Parathyroid adenoma (tissue), 2 donors: ENCODE measurements around the gene MYL5.

Source experiments
- H2AFZ ChIP-seq: fragments of 300-600 bp; sonication (generic); one replicate; pipeline ENCODE4 v1.7.0; 2017; ENCODE audit warnings: antibody characterized with exemption, mild to moderate bottlenecking
- H3K27ac ChIP-seq: fragments of 300-600 bp; sonication (generic); one replicate; pipeline ENCODE4 v1.7.0; 2017
- H3K27me3 ChIP-seq: fragments of 300-600 bp; sonication (generic); one replicate; pipeline ENCODE4 v1.7.0; 2017; ENCODE audit warnings: low read length; ENCODE audit not compliant: control insufficient read depth, insufficient read depth
- H3K36me3 ChIP-seq: fragments of 300-600 bp; sonication (generic); one replicate; pipeline ENCODE4 v1.7.0; 2017; ENCODE audit warnings: low read length; ENCODE audit not compliant: control insufficient read depth, insufficient read depth
- H3K4me1 ChIP-seq: fragments of 300-600 bp; sonication (generic); one replicate; pipeline ENCODE4 v1.7.0; 2017; ENCODE audit warnings: control low read depth
- H3K4me2 ChIP-seq: fragments of 300-600 bp; sonication (generic); one replicate; pipeline ENCODE4 v1.7.0; 2017; ENCODE audit warnings: low read length
- H3K4me3 ChIP-seq: fragments of 300-600 bp; sonication (generic); one replicate; pipeline ENCODE4 v1.7.0; 2017; ENCODE audit warnings: low read depth, low read length
- H3K79me2 ChIP-seq: fragments of 300-600 bp; sonication (generic); one replicate; pipeline ENCODE4 v1.7.0; 2017; ENCODE audit warnings: control low read depth
- H3K9ac ChIP-seq: fragments of 300-600 bp; sonication (generic); one replicate; pipeline ENCODE4 v1.7.0; 2017; ENCODE audit warnings: mild to moderate bottlenecking
- H3K9me3 ChIP-seq: fragments of 300-600 bp; sonication (generic); one replicate; pipeline ENCODE4 v1.7.0; 2017; ENCODE audit warnings: low read length; ENCODE audit not compliant: control insufficient read depth
- CTCF ChIP-seq: fragments of 300-600 bp; sonication (generic); IDR thresholded peaks from one replicate; pipeline ENCODE4 v1.7.0; 2017; ENCODE audit warnings: antibody characterized with exemption, mild to moderate bottlenecking
- donor health status: primary hyperparathyroidism.

MYL5 gene

DNA sequence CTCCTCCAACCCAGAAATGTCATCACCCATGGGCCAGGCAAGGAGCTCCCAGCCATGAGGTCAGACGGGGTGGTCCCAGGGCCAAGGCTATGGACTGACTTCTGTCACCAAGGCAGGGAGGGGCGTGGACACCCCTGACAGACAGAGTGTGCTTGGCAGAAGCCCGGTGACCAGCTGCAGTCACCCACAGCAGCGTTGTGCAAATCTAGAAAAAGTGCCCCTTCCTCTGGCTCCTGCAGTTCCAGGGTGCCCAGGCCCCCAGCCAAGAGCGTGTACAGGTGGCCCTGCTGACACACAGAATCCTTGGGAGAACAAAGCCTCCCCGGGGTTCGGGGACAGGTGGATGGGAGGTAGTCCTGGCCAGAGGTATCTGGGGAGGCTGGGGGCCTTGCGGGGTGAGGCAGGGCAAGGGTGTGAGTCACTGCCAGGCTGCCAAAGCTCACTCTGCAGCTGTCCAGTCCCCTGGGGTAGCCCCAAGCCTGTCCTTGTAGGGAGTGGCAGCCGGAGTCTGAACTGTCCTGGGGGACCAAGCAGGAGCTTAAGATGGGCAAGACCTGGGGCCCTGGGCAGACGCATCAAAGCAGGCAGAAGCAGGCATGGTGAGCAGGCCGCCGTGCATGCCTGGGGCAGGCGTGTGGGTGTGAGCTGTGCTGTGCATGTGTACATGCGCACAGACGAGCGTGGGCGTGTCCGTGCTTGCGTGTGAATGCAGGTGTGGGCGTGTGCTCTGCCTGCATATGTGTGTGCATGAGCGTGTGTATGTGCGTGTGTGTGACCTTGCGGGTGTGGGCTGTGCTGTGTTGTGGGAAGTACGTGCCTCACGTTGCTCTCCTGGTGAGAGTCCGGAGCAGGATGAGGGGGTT lies 3.3 kb downstream of the MYL5 start:
- no peak overlapping the region for H3K4me2 ChIP-seq
- no peaks in the 10 kb centered on the region for H3K36me3 ChIP-seq
- H3K9me3 ChIP-seq: no peaks in the 10 kb centered on the region
- H3K79me2 ChIP-seq: no peaks in the 10 kb centered on the region
- TF ChIP-seq CTCF: no peak
- H3K4me3 ChIP-seq: no peak overlapping the region
- no peak overlapping the region for H2AFZ ChIP-seq
- H3K27me3 ChIP-seq: no peaks in the 10 kb centered on the region
- H3K27ac ChIP-seq: no peak overlapping the region
- H3K9ac ChIP-seq: no peak overlapping the region
- peaks cover 5% of the 10 kb centered on the region for H3K4me1 ChIP-seq

DNA sequence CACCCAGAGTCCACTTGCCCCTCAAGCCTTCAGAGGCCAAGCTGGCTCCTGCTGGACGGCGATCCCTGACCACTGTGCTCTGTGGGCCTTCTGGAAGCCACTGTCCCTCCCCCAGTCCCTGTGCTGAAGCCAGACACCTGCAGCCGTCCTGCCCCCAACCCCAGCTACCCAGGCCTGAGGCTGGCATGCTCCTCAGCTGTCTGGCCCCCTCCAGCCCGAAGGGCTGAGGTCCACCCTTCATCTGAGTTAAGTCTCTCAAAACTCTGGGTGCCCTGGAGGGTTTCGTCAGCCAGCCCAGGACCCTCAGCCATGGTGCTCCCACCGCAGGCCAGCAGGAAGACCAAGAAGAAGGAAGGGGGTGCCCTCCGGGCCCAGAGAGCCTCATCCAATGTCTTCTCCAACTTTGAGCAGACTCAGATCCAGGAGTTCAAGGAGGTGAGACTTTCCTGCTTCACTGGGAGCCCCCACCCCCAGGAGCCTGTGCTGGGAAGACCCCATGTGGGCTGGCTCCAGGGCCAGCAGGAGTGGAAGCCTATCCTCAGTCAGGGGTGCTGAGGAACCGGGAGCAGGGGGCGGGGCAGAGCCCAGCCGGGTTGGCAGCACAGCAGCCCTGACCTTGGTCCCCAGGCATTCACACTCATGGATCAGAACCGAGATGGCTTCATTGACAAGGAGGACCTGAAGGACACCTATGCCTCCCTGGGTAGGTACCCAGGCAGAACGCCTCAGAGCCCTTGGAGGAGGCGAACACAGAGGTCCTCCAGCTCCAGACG lies 4.2 kb downstream of the MYL5 start:
- Histone ChIP-seq H2AFZ (no peak overlapping the region), H3K4me1 (peaks cover 3% of the 10 kb centered on the region), H3K79me2 (no peaks in the 10 kb centered on the region), H3K9ac (no peak overlapping the region), H3K4me3 (no peak overlapping the region), H3K9me3 (no peaks in the 10 kb centered on the region), H3K27me3 (no peaks in the 10 kb centered on the region), H3K27ac (no peak overlapping the region), H3K36me3 (no peaks in the 10 kb centered on the region), H3K4me2 (no peak overlapping the region)
- TF ChIP-seq CTCF: no peak

- Histone ChIP-seq H3K4me3 (no peak overlapping the region), H3K4me1 (peaks cover 3% of the 10 kb centered on the region), H3K36me3 (no peaks in the 10 kb centered on the region), H3K79me2 (no peaks in the 10 kb centered on the region), H3K9ac (no peak overlapping the region), H3K27ac (no peak overlapping the region), H3K4me2 (no peak overlapping the region), H2AFZ (no peak overlapping the region), H3K9me3 (no peaks in the 10 kb centered on the region), H3K27me3 (no peaks in the 10 kb centered on the region)
- TF ChIP-seq CTCF: no peak
Measured at GRCh38 chr4:679104-679481, 4.8 kb downstream of the MYL5 start.

DNA sequence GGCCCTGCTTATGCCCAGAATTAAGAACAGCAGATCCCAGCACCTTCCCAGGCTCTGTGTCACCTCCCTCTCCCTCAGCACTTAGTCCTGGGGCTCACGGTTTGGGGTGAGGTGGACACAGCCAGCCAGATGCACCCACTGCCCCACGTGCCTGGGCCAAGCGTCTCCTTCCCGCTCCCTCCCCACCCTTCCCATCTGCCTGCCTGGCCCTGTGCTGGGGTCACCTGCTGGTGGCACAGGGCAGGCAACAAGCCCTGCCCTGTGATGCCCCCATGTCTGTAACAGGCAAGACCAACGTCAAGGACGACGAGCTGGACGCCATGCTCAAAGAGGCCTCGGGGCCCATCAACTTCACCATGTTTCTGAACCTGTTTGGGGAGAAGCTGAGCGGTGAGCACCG lies 5.3 kb downstream of the MYL5 start:
- Histone ChIP-seq H3K9me3 (no peaks in the 10 kb centered on the region), H3K27ac (no peak overlapping the region), H3K4me2 (no peak overlapping the region), H3K9ac (no peak overlapping the region), H3K27me3 (no peaks in the 10 kb centered on the region), H3K79me2 (no peaks in the 10 kb centered on the region), H2AFZ (no peak overlapping the region), H3K36me3 (no peaks in the 10 kb centered on the region), H3K4me3 (no peak overlapping the region), H3K4me1 (peaks cover 3% of the 10 kb centered on the region)
- no peak for TF ChIP-seq CTCF
